HepG2 (cell line): ENCODE results near the gene HEY2. TPM values are rescaled to one million over a fixed set of nuclear protein-coding genes. Genes with fewer than 3 reads are reported as not detected.

ENCODE experiments used
- CHD4 ChIP-seq: fragments of 200-600 bp; sonication (generic); IDR thresholded peaks from 2 replicates; pipeline ENCODE4 v1.7.0; 2017; ENCODE audit warnings: mild to moderate bottlenecking, low read length, borderline replicate concordance
- ERF ChIP-seq: IDR thresholded peaks from 2 replicates; pipeline ENCODE4 v1.6.1; 2018; ENCODE audit warnings: missing biosample characterization, missing genetic modification reagents
- FOSL2 ChIP-seq: sonication (generic); formaldehyde crosslinking; IDR thresholded peaks from 2 replicates; pipeline ENCODE4 v1.4.0; 2020; ENCODE audit warnings: missing genetic modification reagents
- GLI4 ChIP-seq: sonication (generic); formaldehyde crosslinking; IDR thresholded peaks from 2 replicates; pipeline ENCODE4 v1.5.1; 2020; ENCODE audit warnings: missing genetic modification reagents, mild to moderate bottlenecking, moderate library complexity, borderline replicate concordance
- HDAC2 ChIP-seq: sonication (generic); formaldehyde crosslinking; IDR thresholded peaks from 2 replicates; pipeline ENCODE4 v1.4.0; 2020; ENCODE audit warnings: missing genetic modification reagents
- MAFG ChIP-seq: sonication (generic); formaldehyde crosslinking; IDR thresholded peaks from 2 replicates; pipeline ENCODE4 v1.5.1; 2020; ENCODE audit warnings: mild to moderate bottlenecking, missing genetic modification reagents
- NAIF1 ChIP-seq: sonication (generic); formaldehyde crosslinking; IDR thresholded peaks from 2 replicates; pipeline ENCODE4 v1.5.0; 2020; ENCODE audit warnings: mild to moderate bottlenecking, missing genetic modification reagents, borderline replicate concordance
- NFKB2 ChIP-seq: sonication (generic); formaldehyde crosslinking; IDR thresholded peaks from 2 replicates; pipeline ENCODE4 v1.4.0; 2020; ENCODE audit warnings: missing genetic modification reagents, borderline replicate concordance
- PHF8 ChIP-seq: sonication (generic); formaldehyde crosslinking; IDR thresholded peaks from 2 replicates; pipeline ENCODE4 v1.5.0; 2020; ENCODE audit warnings: missing genetic modification reagents
- ZKSCAN8 ChIP-seq: IDR thresholded peaks from 2 replicates; pipeline ENCODE4 v1.6.1; 2016; ENCODE audit warnings: borderline replicate concordance, missing genetic modification reagents, missing compliant biosample characterization
- ZMAT3 ChIP-seq: sonication (generic); formaldehyde crosslinking; conservative IDR thresholded peaks from 2 replicates; pipeline ENCODE4 v1.7.0; 2021; ENCODE audit warnings: missing genetic modification reagents
- ZMYM3 ChIP-seq: sonication (generic); formaldehyde crosslinking; IDR thresholded peaks from 2 replicates; pipeline ENCODE4 v1.5.1; 2020; ENCODE audit warnings: mild to moderate bottlenecking, missing genetic modification reagents
- ZNF563 ChIP-seq: sonication (generic); formaldehyde crosslinking; IDR thresholded peaks from 2 replicates; pipeline ENCODE4 v1.8.0; 2022; ENCODE audit warnings: mild to moderate bottlenecking, moderate library complexity, missing genetic modification reagents
- ZNF652 ChIP-seq: IDR thresholded peaks from 2 replicates; pipeline ENCODE4 v1.6.1; 2016; ENCODE audit warnings: low read depth, borderline replicate concordance
- ZNF737 ChIP-seq: sonication (generic); formaldehyde crosslinking; IDR thresholded peaks from 2 replicates; pipeline ENCODE4 v1.5.0; 2020; ENCODE audit warnings: missing genetic modification reagents, mild to moderate bottlenecking, borderline replicate concordance
- polyA plus RNA-seq, 8 experiments: library from polyadenylated mRNA; depleted of rRNA in 3 of 8; stranded (reverse) in 7 of 8; unstranded in 1 of 8; fragments of >200 nt; fragmentation: Illumina TruSeq in 4 of 8; extraction: Trizol in 4 of 8; gene quantifications; 2 replicates each; pipeline versions ENCODE4 v1.2.1 to v1.2.3, GENCODE V29; 2011 to 2016; ENCODE audit warnings: low read depth in 4 of 8, missing spikeins in 1 of 8, mixed read lengths in 1 of 8; ENCODE audit not compliant: insufficient read depth in 1 of 8
- total RNA-seq, 5 experiments: library from RNA; depleted of rRNA; stranded (reverse); fragments of >200 nt; fragmentation: Illumina TruSeq; extraction: Trizol; gene quantifications; 2 replicates each; pipeline ENCODE4 v1.2.3, GENCODE V29; 2016; ENCODE audit warnings: low read depth in 1 of 5
- TF ChIP-seq, protein P1 (sequence below): sonication (generic); formaldehyde crosslinking; IDR thresholded peaks from 2 replicates; pipeline ENCODE4 v1.5.0; 2020; ENCODE audit warnings: mild to moderate bottlenecking, missing genetic modification reagents
- TF ChIP-seq, protein P2 (sequence below): sonication (generic); formaldehyde crosslinking; IDR thresholded peaks from 2 replicates; pipeline ENCODE4 v1.4.0; 2020; ENCODE audit warnings: missing genetic modification reagents
- TF ChIP-seq, protein P3 (sequence below): IDR thresholded peaks from 2 replicates; pipeline ENCODE4 v1.6.1; 2016
- TF ChIP-seq, protein P4 (sequence below): IDR thresholded peaks from 2 replicates; pipeline ENCODE4 v1.6.1; 2016; ENCODE audit warnings: missing genetic modification reagents, missing compliant biosample characterization

HEY2 gene
- total and polyA plus RNA-seq, 2 of the 13 experiments (the other 11 are each of a cell fraction or from before 2014, with no cell fraction given) = 0.04 TPM

DNA sequence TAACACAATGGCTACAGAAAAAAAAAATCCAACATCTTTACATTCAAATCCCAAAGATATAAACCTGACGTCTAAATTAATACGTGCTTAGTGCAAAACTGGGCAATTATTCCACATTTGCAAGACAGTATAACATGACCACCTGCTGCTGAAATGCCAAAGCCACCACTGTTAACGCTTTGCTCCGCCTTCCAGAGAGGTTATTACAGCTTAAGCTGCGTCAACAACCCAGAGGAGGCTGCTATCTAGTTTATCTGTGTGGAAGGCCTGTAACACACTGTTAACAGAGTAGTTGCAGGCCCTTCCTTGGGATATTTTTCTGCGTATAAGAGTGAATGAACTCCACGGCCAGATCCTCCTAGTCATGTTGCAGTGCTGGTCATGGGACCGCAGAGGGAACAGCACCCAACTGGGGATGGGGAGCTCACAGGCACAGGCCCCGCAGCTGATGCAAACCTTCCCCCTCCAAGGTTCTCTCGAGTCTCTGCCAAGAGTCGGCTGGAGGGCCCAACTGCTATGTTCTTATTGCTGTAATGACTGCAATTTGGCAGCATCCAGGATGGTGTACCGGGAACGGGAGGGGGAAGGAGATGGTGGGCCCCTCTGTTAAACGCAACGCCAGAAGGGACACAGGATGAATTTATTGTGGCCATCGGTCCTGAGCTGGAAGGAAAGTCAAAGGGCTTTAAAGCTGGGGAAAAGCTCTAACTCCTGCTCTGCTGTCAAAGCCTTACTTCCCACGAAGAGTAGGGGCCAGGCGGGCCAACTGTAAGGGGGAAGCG is 40.3 kb downstream of the HEY2 start (continued):
- TF ChIP-seq CHD4 (no peak), FOSL2 (CRISPR knock-in tag) (no peak), ZMAT3 (CRISPR knock-in tag) (peak; percentile 10; the same call in 1 of the 2 replicates), ERF (peak; percentile 46; the same call in 1 of the 2 replicates), NFKB2 (CRISPR knock-in tag) (peak; percentile 23; the same call in 1 of the 2 replicates), ZMYM3 (CRISPR knock-in tag) (0 out of 2 replicates have a peak, but pooled peaks have one; percentile 27), PHF8 (CRISPR knock-in tag) (peak; percentile 58), MAFG (CRISPR knock-in tag) (0 out of 2 replicates have a peak, but pooled peaks have one; percentile 12), ZNF737 (CRISPR knock-in tag) (no peak; the same call in 1 of the 2 replicates), ZNF652 (CRISPR knock-in tag) (0 out of 2 replicates have a peak, but pooled peaks have one; percentile 39), ZNF563 (CRISPR knock-in tag) (no peak), HDAC2 (CRISPR knock-in tag) (peak; percentile 15; the same call in 1 of the 2 replicates), NAIF1 (peak; percentile 56; the same call in 1 of the 2 replicates), GLI4 (CRISPR knock-in tag) (0 out of 2 replicates have a peak, but pooled peaks have one; percentile 59), ZKSCAN8 (CRISPR knock-in tag) (no peak)
- TF ChIP-seq, protein P1, sequence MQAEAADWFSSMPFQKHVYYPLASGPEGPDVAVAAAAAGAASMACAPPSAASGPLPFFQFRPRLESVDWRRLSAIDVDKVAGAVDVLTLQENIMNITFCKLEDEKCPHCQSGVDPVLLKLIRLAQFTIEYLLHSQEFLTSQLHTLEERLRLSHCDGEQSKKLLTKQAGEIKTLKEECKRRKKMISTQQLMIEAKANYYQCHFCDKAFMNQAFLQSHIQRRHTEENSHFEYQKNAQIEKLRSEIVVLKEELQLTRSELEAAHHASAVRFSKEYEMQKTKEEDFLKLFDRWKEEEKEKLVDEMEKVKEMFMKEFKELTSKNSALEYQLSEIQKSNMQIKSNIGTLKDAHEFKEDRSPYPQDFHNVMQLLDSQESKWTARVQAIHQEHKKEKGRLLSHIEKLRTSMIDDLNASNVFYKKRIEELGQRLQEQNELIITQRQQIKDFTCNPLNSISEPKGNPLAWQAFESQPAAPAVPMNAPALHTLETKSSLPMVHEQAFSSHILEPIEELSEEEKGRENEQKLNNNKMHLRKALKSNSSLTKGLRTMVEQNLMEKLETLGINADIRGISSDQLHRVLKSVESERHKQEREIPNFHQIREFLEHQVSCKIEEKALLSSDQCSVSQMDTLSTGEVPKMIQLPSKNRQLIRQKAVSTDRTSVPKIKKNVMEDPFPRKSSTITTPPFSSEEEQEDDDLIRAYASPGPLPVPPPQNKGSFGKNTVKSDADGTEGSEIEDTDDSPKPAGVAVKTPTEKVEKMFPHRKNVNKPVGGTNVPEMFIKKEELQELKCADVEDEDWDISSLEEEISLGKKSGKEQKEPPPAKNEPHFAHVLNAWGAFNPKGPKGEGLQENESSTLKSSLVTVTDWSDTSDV (CRISPR knock-in tag) = peak; percentile 21; the same call in 1 of the 2 replicates
- TF ChIP-seq, protein P2, sequence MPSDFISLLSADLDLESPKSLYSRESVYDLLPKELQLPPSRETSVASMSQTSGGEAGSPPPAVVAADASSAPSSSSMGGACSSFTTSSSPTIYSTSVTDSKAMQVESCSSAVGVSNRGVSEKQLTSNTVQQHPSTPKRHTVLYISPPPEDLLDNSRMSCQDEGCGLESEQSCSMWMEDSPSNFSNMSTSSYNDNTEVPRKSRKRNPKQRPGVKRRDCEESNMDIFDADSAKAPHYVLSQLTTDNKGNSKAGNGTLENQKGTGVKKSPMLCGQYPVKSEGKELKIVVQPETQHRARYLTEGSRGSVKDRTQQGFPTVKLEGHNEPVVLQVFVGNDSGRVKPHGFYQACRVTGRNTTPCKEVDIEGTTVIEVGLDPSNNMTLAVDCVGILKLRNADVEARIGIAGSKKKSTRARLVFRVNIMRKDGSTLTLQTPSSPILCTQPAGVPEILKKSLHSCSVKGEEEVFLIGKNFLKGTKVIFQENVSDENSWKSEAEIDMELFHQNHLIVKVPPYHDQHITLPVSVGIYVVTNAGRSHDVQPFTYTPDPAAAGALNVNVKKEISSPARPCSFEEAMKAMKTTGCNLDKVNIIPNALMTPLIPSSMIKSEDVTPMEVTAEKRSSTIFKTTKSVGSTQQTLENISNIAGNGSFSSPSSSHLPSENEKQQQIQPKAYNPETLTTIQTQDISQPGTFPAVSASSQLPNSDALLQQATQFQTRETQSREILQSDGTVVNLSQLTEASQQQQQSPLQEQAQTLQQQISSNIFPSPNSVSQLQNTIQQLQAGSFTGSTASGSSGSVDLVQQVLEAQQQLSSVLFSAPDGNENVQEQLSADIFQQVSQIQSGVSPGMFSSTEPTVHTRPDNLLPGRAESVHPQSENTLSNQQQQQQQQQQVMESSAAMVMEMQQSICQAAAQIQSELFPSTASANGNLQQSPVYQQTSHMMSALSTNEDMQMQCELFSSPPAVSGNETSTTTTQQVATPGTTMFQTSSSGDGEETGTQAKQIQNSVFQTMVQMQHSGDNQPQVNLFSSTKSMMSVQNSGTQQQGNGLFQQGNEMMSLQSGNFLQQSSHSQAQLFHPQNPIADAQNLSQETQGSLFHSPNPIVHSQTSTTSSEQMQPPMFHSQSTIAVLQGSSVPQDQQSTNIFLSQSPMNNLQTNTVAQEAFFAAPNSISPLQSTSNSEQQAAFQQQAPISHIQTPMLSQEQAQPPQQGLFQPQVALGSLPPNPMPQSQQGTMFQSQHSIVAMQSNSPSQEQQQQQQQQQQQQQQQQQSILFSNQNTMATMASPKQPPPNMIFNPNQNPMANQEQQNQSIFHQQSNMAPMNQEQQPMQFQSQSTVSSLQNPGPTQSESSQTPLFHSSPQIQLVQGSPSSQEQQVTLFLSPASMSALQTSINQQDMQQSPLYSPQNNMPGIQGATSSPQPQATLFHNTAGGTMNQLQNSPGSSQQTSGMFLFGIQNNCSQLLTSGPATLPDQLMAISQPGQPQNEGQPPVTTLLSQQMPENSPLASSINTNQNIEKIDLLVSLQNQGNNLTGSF (CRISPR knock-in tag) = no peak; the same call in 1 of the 2 replicates
- TF ChIP-seq, protein P3, sequence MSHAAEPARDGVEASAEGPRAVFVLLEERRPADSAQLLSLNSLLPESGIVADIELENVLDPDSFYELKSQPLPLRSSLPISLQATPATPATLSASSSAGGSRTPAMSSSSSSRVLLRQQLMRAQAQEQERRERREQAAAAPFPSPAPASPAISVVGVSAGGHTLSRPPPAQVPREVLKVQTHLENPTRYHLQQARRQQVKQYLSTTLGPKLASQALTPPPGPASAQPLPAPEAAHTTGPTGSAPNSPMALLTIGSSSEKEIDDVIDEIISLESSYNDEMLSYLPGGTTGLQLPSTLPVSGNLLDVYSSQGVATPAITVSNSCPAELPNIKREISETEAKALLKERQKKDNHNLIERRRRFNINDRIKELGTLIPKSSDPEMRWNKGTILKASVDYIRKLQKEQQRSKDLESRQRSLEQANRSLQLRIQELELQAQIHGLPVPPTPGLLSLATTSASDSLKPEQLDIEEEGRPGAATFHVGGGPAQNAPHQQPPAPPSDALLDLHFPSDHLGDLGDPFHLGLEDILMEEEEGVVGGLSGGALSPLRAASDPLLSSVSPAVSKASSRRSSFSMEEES = peak; percentile 72; the same call in 1 of the 2 replicates
- TF ChIP-seq, protein P4, sequence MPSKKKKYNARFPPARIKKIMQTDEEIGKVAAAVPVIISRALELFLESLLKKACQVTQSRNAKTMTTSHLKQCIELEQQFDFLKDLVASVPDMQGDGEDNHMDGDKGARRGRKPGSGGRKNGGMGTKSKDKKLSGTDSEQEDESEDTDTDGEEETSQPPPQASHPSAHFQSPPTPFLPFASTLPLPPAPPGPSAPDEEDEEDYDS (CRISPR knock-in tag) = peak; percentile 57; the same call in 1 of the 2 replicates
